ENCODE results near the gene DOCK10.

GRCh38 chr2:224751996-224752698 lies 290.1 kb downstream of the DOCK10 start:
- TF ChIP-seq CTCF (IDR thresholded peaks at IDR 0.05) (no peak), POLR2AphosphoS5 (IDR thresholded peaks at IDR 0.05) (no peak)

Measured in stomach (tissue), 4 donors.